ENCODE data around the gene PGA4.
"Not testable (repeated sequence)": the region's sequence is repeated elsewhere in the genome, so short reads cannot be mapped to it uniquely, and the experiment has no call there.

Gene PGA4

DNA sequence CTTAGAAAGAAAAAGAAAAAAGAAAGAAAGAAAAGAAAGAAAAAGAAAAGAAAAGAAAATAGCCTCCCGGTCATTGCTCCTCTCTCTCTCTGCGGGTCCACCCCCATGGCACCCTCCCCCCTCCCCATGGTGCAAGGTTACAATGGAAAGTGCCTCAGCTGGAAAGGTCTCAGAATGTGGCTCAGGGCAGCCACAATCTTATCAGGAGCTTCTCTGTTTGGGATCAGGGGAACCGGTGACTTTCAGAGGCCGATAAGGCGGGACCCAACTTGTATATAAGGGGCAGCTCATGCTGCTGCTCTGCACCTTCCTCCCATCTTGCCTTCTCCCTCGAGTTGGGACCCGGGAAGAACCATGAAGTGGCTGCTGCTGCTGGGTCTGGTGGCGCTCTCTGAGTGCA lies at the start of gene PGA4:
Gene PGA4 (plus strand): TSS at position 301 of the 400 bp plus-strand sequence. CDS start 54 bp downstream, at position 355.
- CTCF ChIA-PET; POLR2A ChIA-PET; DNase-seq (ENCODE audit: extremely low spot score): not testable (repeated sequence)

DNA sequence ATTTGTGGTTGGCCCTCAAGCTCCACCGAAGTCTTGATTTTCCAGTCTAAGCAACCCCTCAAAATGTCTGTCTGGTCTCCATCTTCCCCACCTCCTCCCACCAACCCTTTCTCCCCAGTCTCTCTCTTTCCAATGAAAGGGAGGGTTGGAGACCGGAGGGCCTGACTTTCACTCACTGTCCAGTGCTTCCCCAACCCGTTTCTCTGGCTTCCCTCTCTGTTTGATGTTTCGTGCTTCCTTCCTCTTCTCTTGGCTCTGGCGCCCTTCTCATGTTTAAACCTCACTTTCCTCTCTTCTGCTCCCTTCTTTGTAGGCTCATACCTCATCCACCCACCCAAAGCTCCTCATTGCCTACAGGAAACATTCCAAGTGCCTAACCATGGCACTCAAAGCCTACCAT lies 49.8 kb upstream of the PGA4 start:
- POLR2A ChIA-PET, result no interaction called here
- peak; percentile 1 for DNase-seq (ENCODE audit: extremely low spot score)
- TF ChIP-seq, protein P1, sequence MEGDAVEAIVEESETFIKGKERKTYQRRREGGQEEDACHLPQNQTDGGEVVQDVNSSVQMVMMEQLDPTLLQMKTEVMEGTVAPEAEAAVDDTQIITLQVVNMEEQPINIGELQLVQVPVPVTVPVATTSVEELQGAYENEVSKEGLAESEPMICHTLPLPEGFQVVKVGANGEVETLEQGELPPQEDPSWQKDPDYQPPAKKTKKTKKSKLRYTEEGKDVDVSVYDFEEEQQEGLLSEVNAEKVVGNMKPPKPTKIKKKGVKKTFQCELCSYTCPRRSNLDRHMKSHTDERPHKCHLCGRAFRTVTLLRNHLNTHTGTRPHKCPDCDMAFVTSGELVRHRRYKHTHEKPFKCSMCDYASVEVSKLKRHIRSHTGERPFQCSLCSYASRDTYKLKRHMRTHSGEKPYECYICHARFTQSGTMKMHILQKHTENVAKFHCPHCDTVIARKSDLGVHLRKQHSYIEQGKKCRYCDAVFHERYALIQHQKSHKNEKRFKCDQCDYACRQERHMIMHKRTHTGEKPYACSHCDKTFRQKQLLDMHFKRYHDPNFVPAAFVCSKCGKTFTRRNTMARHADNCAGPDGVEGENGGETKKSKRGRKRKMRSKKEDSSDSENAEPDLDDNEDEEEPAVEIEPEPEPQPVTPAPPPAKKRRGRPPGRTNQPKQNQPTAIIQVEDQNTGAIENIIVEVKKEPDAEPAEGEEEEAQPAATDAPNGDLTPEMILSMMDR (IDR thresholded peaks at IDR 0.05; ENCODE audit: control extremely low read depth, extremely low read depth, low read depth, missing control alignments), result no peak
- CTCF ChIA-PET, result interaction anchor here (1.2 to 1.5 kb wide), 2 partner anchors 15 to 34 kb away, joined by 3 read pairs; no protein-coding TSS in a partner anchor

DNA sequence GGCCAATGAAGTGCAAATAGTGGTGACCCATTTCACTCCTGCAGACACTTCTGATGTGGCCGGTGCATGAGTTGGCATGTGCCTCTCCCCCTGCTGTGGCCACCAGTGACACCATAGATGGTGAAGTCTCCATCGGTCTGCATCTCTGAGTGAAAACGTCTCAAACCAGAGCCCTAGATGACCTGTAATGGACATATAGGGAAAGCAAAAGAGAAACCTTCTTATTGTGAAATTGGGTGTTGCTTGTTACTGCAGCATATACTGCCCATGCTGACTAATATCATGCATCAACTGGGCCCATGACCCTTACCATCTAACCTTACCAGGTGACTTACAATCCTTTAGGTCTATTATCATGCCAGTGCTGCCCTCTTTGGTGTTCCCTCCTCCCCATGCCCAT lies 49.3 kb upstream of the PGA4 start:
- DNase-seq (ENCODE audit: extremely low spot score), result no peak
- TF ChIP-seq, protein P1 (IDR thresholded peaks at IDR 0.05; ENCODE audit: control extremely low read depth, extremely low read depth, low read depth, missing control alignments), result no peak
- CTCF ChIA-PET, result no interaction called here
- POLR2A ChIA-PET, result no interaction called here

DNA sequence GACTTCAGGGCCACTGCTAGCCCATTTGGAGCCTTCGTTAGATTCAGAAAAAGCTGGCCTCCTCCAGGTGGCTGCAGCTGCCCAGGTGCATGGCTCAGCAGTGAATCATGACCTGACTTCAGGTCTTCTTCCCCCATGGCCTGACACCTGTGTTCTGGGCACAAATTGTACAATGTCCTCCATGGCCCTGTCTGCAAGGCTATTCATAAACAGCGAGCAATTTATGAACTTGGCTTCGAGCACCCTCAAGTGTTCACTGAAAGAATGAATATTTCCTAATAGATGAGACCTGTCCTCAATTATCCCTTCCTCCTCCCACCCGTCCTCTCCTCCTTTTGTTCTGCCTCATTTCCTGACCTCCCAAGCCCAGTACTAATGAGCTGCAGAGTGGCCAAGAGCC lies 48.7 kb upstream of the PGA4 start:
- DNase-seq (ENCODE audit: extremely low spot score), result no peak
- ChIA-PET POLR2A (no interaction called here), CTCF (interaction anchor here (0.9 to 6.5 kb wide), 5 partner anchors 14 to 63 kb away, joined by 3 to 53 read pairs (median 3); no protein-coding TSS in a partner anchor)
- TF ChIP-seq, protein P1 (IDR thresholded peaks at IDR 0.05; ENCODE audit: control extremely low read depth, extremely low read depth, low read depth, missing control alignments), result peak; percentile 20

DNA sequence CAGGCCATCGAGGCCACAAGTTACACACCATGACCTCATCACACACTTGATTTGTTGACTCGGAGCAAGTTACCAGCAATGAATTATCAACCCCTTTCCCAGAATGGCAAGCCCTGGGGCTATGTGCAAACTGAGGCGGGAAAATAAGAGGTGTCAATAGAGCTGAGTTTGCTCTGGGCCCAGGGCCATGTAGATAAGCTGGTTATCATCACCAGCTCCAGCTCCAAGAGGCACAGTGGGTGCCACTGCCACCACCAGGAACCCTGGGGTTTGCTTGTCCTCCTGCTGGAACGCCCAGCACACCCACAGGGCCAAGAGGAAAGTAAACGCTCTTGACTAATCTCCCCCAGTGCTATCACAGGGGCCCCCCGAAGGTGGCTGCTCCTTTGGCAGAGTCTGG lies 47.9 kb upstream of the PGA4 start:
- CTCF ChIA-PET, result interaction anchor here (0.9 to 6.5 kb wide), 5 partner anchors 13 to 64 kb away, joined by 3 to 53 read pairs (median 3); no protein-coding TSS in a partner anchor
- POLR2A ChIA-PET, result no interaction called here

DNA sequence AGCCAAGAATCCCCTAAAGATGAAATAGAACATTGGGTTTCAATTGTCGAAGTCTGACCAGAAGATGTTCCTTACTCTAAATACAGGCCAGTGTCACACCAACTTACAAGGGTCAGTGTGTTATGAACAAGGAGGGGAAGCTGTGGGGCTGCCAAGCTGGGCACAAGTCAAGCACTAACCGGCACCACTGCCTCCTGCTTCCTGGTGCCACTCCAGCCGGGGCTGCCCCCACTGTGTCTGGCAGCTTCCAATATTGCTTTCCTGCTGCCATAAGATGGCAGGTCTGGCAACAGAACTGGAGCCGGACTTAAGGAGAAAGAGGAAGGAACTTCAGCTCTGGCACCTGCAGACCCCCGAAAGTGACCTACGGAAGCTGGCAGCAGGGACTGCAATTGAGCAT lies 47.2 kb upstream of the PGA4 start:
- POLR2A ChIA-PET, result no interaction called here
- CTCF ChIA-PET, result interaction anchor here (6.5 kb wide), 1 partner anchor 12 kb away, joined by 53 read pairs; no protein-coding TSS in a partner anchor
- DNase-seq (ENCODE audit: extremely low spot score), result no peak
- TF ChIP-seq, protein P1 (IDR thresholded peaks at IDR 0.05; ENCODE audit: control extremely low read depth, extremely low read depth, low read depth, missing control alignments), result no peak

More for the DNA sequence above, 47.9 kb upstream of the PGA4 start:
- TF ChIP-seq, protein P1 (IDR thresholded peaks at IDR 0.05; ENCODE audit: control extremely low read depth, extremely low read depth, low read depth, missing control alignments), result no peak
- DNase-seq (ENCODE audit: extremely low spot score), result no peak

DNA sequence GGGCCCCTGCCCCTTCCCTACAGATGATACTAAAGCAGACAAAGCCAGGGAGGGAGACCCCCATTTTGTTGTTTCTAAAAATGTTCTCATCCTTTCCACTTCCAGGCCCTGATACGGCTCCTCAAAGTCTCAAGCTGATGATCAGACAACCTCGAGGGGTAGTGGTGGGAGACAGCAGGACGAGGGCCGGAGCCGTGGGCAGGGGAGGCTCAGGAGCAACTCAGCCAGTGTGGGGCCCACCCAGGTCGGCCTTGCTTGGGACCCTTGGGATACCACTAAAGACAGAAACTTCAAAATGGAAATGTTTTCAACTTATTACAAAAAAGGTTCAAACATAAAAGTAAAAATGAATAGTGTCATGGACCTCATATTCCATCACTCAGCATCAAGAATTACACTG lies 45.7 kb upstream of the PGA4 start:
- no peak for DNase-seq (ENCODE audit: extremely low spot score)
- ChIA-PET POLR2A (no interaction called here), CTCF (interaction anchor here (1.0 to 6.5 kb wide), 3 partner anchors 11 to 133 kb away, joined by 3 to 53 read pairs (median 3); no protein-coding TSS in a partner anchor)
- TF ChIP-seq, protein P1 (IDR thresholded peaks at IDR 0.05; ENCODE audit: control extremely low read depth, extremely low read depth, low read depth, missing control alignments), result no peak

DNA sequence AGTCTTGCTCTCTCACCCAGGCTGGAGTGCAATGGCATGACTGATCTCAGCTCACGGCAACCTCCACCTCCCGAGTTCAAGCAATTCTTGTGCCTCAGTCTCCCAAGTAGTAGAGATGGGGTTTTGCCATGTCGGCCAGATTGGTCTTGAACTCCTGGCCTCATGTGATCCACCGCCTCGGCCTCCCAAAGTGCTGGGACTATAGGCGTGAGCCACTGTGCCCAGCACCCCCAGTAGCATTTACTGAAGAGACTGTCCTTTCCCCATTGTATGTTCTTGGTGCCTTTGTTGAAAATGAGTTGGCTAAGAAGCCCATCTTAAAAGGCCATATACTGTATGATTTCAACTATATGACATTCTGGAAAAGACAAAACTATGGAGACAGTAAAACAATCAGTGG lies 41.9 kb upstream of the PGA4 start:
- DNase-seq (ENCODE audit: extremely low spot score); POLR2A ChIA-PET: not testable (repeated sequence)
- CTCF ChIA-PET, result interaction anchor here (0.8 kb wide), 1 partner anchor 10 kb away, joined by 3 read pairs; no protein-coding TSS in a partner anchor
